Muscle layer of colon (tissue), 2 donors: ENCODE measurements around the gene TRANK1.

Experiments used
- H3K27ac ChIP-seq: one replicate; pipeline ENCODE4 v1.7.0; 2013; ENCODE audit warnings: low read depth, mild to moderate bottlenecking, low read length, moderate library complexity
- H3K27me3 ChIP-seq, 2 donors: one replicate each; pipeline ENCODE4 v1.7.0; 2013; ENCODE audit warnings: low read length in 2 of 2, mild to moderate bottlenecking in 2 of 2; ENCODE audit not compliant: insufficient read depth in 2 of 2, control insufficient read depth in 1 of 2
- H3K36me3 ChIP-seq: one replicate; pipeline ENCODE4 v1.7.0; 2013; ENCODE audit warnings: mild to moderate bottlenecking, low read length; ENCODE audit not compliant: insufficient read depth
- H3K4me1 ChIP-seq: one replicate; pipeline ENCODE4 v1.7.0; 2013; ENCODE audit warnings: mild to moderate bottlenecking, low read length; ENCODE audit not compliant: insufficient read depth
- H3K4me3 ChIP-seq, 2 donors: one replicate each; pipeline ENCODE4 v1.7.0; 2013; ENCODE audit warnings: low read length in 2 of 2, low read depth in 1 of 2, mild to moderate bottlenecking in 1 of 2, moderate library complexity in 1 of 2
- H3K9ac ChIP-seq: one replicate; pipeline ENCODE4 v1.7.0; 2013; ENCODE audit warnings: low read length
- H3K9me3 ChIP-seq: one replicate; pipeline ENCODE4 v1.7.0; 2013; ENCODE audit warnings: mild to moderate bottlenecking, low read length
- donor health status: abdominal sarcoma.
- donor health status: Adenocarcinoma of cecum.

The TRANK1 gene

DNA sequence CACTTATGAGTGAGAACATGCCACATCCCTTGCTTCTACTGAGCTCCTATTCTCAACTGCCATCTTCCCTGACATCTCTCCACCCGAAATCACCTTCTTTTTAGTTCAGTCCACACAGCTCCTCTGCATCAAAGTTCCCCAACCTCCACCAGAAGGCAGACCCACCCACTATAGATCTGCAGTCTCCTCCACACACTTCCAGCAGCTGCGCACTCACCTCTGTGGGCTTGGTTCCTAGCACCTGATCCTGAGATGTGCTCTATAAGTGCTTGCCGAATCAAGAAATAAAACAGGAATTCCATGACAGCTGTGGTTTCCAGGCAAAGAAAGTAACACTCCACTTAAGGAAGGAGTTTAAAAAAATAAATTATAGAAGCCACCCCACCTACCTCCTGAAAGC is 85.4 kb downstream of the TRANK1 start:
- H3K27ac ChIP-seq, result no peak overlapping the region
- peaks cover 42% of the 10 kb centered on the region for H3K36me3 ChIP-seq
- no peaks in the 10 kb centered on the region for H3K4me1 ChIP-seq
- no peaks in the 10 kb centered on the region for H3K27me3 ChIP-seq
- H3K9me3 ChIP-seq, result no peaks in the 10 kb centered on the region
- no peak overlapping the region for H3K9ac ChIP-seq
- no peak overlapping the region for H3K4me3 ChIP-seq

DNA sequence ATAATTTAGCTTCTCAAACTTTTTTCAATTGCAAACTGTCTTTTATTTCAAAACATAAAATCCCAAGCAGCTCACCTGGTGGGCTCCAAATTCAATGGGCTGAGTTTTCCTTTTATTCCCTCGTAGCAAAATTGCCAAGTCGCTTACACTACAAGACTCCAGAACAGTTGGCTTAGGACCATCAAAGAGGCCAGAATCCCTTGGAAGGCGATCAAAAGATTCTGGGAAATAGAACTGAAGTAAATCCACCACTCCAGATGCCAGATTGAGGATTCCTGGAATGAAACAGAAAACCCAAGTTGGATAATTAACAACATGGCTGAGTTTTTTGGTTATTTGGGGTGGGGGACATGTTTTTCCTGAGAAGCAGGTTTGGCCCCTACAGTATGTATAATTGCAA is 92.8 kb downstream of the TRANK1 start:
- no peak overlapping the region for H3K4me3 ChIP-seq
- H3K9ac ChIP-seq, result no peak overlapping the region
- H3K27ac ChIP-seq, result no peak overlapping the region
- no peaks in the 10 kb centered on the region for H3K4me1 ChIP-seq
- no peaks in the 10 kb centered on the region for H3K27me3 ChIP-seq
- H3K36me3 ChIP-seq, result peaks cover 19% of the 10 kb centered on the region
- no peaks in the 10 kb centered on the region for H3K9me3 ChIP-seq

DNA sequence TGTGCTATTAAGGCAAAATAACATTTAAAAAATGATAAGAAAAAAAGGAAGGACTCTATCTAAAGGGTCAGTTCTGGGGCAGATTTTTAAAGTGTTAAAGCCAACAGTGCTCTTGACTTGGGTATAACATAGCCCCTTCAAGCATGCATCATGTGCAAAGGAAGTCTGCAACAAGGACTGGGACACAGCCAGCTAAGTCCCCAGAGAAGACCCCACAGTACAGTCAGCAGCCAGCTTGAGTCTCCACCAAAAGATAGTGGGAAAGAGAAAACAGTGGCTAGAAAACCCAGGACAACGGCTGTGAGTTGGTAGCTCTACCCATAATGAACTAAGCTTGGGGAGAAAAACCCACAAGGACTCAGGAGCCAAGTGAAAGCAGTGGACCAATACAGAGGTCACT is 94.1 kb downstream of the TRANK1 start:
- H3K4me3 ChIP-seq, result no peak overlapping the region
- H3K27ac ChIP-seq, result no peak overlapping the region
- no peaks in the 10 kb centered on the region for H3K27me3 ChIP-seq
- no peak overlapping the region for H3K9ac ChIP-seq
- no peaks in the 10 kb centered on the region for H3K9me3 ChIP-seq
- H3K36me3 ChIP-seq, result peaks cover 17% of the 10 kb centered on the region
- H3K4me1 ChIP-seq, result no peaks in the 10 kb centered on the region

DNA sequence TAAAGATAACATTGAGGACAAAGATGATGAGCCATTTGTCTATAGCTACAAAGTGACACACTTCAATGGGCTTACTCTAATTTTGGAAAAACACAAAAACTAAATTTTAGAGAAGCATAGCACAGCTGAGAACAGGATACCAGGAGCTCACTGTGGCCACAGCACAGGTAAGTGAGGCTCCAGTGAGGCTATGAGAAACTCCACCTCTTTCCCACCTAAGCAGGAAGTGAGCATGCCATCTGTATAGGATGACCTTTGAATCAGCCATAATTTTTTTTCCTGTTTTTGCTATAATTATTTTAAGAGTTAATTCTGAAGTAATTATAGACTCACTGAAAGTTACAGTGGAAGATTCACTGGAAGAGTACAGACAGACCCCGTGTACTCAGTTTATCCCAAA is 98.4 kb downstream of the TRANK1 start:
- H3K36me3 ChIP-seq, result peaks cover 30% of the 10 kb centered on the region
- no peaks in the 10 kb centered on the region for H3K27me3 ChIP-seq
- no peak overlapping the region for H3K4me3 ChIP-seq
- no peaks in the 10 kb centered on the region for H3K9me3 ChIP-seq
- H3K9ac ChIP-seq, result no peak overlapping the region
- no peaks in the 10 kb centered on the region for H3K4me1 ChIP-seq
- no peak overlapping the region for H3K27ac ChIP-seq

DNA sequence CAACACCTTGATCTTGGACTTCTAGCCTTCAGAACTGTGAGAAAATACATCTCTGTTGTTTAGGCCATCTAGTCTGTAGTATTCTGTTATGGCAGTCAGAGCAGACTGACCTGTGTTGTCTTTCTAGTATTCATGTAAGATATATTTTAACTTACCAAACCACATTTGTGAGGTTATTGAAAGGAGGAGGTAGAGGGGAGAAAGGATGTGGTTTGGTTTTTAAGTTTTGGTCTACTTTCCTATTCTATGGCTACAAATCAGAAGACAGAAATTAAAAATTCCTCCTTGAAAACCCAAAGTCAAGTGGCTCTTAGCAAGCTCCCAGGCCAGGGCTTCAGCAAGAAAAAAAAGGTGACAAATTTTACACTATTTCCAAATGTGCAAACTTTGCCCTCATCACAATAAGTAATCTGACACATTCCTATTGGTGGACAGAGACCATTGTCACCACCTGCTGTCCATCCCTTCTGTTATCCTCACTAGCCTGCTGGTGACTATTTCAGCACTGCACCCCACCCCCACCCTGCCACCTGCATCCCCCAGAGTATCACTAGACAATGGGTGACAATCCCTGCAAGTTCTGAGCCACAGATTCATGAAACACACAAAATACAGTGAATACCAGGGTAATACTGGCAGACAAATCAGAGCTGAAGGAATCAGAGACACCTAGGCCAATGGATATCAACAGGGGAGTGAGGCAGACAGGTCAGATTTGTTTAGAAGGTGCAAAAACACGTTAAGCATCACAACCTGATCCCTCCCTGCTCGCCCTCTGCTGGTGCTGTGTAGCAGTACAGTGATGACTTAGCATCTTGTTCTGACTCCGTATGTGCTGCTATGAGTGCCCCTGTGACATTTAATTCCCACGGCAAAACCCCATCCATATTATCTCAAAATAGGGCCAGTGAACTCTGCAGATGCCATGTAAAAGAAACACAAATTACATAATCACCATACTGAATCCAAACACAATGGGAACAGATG is 101.5 kb downstream of the TRANK1 start:
- Histone ChIP-seq H3K9ac (no peak overlapping the region), H3K27me3 (no peaks in the 10 kb centered on the region), H3K36me3 (peaks cover 32% of the 10 kb centered on the region), H3K4me1 (no peaks in the 10 kb centered on the region), H3K27ac (no peak overlapping the region), H3K4me3 (no peak overlapping the region), H3K9me3 (no peaks in the 10 kb centered on the region)

DNA sequence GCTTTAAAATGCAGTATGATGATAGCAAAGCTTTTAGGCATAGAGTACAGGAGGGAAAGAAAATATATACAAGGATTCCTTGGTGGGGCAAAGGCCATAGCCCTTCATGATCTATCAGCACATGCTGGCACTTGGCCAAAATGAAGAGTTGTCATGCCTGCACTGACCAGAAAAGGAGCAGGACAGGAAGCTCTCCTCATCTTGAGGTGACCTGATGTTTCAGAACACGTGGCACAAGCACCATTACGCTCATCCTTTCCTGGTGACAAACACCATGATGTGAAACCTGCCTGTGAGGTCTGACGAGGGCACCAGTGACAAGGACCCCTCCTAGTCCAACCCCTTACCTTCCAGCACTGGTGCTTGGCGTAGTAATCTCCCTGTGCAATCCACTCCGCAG is 102.6 kb downstream of the TRANK1 start:
- Histone ChIP-seq H3K9me3 (no peaks in the 10 kb centered on the region), H3K9ac (no peak overlapping the region), H3K27me3 (no peaks in the 10 kb centered on the region), H3K27ac (no peak overlapping the region), H3K4me3 (no peak overlapping the region), H3K36me3 (peaks cover 35% of the 10 kb centered on the region), H3K4me1 (no peaks in the 10 kb centered on the region)

DNA sequence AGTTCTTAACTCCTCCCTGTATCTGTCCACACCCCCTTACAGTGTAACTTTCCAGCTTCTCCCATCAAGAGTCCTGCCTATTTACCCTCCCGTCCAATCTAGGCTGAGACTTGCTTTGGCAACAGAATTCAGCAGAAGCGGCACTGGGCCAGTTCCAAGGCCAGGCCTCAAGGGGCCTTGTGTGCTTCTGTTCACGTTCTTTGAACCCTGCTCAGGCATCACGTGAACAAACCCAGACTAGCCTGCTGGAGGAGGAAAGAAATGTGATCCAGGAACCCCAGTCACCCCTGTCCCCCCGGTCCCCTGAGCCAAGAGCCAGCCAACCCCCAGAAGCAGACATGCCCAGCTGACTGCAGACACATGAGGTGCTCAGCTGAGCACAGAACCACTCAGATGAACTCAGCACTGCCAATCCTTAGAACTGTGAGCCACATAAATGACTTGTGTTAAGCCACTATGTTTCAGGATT is 104.4 kb downstream of the TRANK1 start:
- H3K4me3 ChIP-seq, result no peak overlapping the region
- H3K4me1 ChIP-seq, result no peaks in the 10 kb centered on the region
- peaks cover 28% of the 10 kb centered on the region for H3K36me3 ChIP-seq
- H3K27me3 ChIP-seq, result no peaks in the 10 kb centered on the region
- no peaks in the 10 kb centered on the region for H3K9me3 ChIP-seq
- no peak overlapping the region for H3K27ac ChIP-seq
- H3K9ac ChIP-seq, result no peak overlapping the region

DNA sequence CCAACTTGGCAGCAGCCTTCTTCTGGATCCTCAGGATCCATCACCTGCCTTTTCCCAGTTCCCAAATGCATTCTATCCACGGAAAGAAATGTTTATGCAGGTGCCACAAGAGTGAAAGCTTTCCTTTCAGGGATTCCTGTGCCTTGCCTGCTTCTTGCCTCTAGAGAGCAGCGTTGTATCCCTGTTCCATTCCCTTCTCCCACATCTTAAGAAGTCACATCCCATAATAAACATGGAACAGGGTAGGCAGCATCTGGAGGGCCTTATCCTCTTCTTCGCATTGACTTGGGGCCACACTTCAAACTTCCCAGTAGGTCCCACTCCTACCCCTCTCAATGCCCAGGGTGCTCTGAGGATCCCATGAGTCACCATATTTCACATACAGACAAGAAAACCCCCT is 107.8 kb downstream of the TRANK1 start:
- Histone ChIP-seq H3K4me3 (no peak overlapping the region), H3K9ac (no peak overlapping the region), H3K27me3 (no peaks in the 10 kb centered on the region), H3K4me1 (no peaks in the 10 kb centered on the region), H3K36me3 (peaks cover 42% of the 10 kb centered on the region), H3K27ac (no peak overlapping the region), H3K9me3 (no peaks in the 10 kb centered on the region)

DNA sequence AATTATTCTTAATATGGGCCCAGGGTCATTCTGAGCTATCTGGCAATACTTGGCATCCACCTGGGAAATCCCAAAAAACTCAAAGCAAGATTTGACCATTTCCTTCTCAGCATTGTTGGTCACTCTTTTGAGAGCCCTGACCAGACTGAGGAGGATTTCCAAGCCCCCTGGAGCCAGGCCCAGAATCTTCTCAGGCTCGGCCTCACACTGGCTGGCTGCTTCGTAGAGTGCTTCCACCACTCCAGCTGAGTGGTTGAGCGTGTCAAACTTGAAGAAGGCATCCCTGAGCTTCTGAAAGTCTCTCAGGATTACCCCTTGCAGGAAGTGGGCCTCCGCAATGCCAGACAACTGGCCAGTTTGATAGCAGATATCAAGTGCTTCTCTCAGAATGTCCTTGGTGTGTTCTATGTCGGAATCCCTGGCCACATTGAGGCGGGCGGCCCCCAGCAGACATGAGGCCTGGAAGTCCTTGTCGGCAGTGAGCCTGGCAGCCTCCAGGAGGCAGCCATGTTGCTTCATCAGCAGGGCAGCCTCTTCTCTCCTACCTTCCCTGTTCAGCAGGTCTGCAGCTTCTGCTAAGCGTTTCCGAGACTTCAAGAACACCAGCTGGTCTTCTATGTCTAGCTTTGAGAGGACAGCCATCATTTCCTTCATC is 111.6 kb downstream of the TRANK1 start:
- Histone ChIP-seq H3K4me1 (no peaks in the 10 kb centered on the region), H3K9ac (no peak overlapping the region), H3K27ac (no peak overlapping the region), H3K4me3 (no peak overlapping the region), H3K36me3 (peaks cover 30% of the 10 kb centered on the region), H3K9me3 (no peaks in the 10 kb centered on the region), H3K27me3 (no peaks in the 10 kb centered on the region)

DNA sequence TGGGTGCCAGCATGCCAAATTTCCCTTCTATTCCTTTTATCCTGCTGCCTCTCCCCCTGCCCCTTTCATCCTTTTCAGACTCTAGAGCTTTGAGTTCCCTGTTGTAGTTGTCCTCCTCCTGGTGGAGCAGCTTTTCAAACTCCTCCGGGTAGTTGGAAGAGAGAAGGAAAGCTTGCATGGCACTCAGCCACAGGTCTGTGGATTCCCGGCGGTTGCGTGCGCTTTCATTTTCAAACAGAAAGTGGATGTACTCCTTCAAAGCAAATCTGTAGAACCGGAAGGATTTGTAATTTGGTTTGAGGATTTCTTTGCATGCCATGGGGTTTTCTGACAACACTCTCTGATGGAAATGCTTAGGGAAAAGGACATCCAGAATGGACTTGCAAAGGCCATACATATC is 112.4 kb downstream of the TRANK1 start:
- Histone ChIP-seq H3K36me3 (peaks cover 37% of the 10 kb centered on the region), H3K4me1 (no peaks in the 10 kb centered on the region), H3K27ac (no peak overlapping the region)

DNA sequence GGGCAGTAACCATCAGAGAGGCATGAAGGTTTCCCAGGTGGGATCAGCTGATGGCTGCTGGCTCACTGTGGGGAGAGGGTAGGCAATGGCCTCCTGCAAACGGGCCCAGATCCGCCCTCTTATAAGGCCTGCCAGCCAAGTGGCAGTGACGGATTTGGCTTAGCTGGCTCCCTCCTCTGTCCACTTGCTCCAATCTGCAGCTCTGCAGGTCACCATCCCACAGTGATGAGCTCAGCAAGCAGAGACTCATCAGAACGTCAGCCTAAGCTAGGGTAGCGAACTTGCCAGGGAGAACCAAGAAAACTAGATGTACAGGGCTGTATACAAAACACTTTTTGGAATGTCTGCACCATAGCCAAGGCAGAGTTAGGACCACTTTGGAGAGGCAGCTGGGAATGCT is 117.7 kb downstream of the TRANK1 start:
- no peak overlapping the region for H3K27ac ChIP-seq

More for the DNA sequence above, 112.4 kb downstream of the TRANK1 start:
- no peaks in the 10 kb centered on the region for H3K27me3 ChIP-seq
- no peaks in the 10 kb centered on the region for H3K9me3 ChIP-seq
- H3K4me3 ChIP-seq, result no peak overlapping the region
- no peak overlapping the region for H3K9ac ChIP-seq

More for the DNA sequence above, 117.7 kb downstream of the TRANK1 start:
- peaks cover 26% of the 10 kb centered on the region for H3K36me3 ChIP-seq
- no peak overlapping the region for H3K9ac ChIP-seq
- no peak overlapping the region for H3K4me3 ChIP-seq
- no peaks in the 10 kb centered on the region for H3K27me3 ChIP-seq
- no peaks in the 10 kb centered on the region for H3K4me1 ChIP-seq
- no peaks in the 10 kb centered on the region for H3K9me3 ChIP-seq
